Skeletal muscle satellite cell (primary cell): ENCODE measurements around the gene SYNE2.
A peak's percentile ranks its signal among the peaks of the same experiment; 100 is the strongest.

Experiments used
- H3K27me3 ChIP-seq: 2 replicates; pipeline ENCODE4 v1.7.0; 2013; ENCODE audit warnings: low read length; ENCODE audit not compliant: control insufficient read depth, insufficient read depth
- H3K36me3 ChIP-seq: 2 replicates; pipeline ENCODE4 v1.7.0; 2013; ENCODE audit warnings: mild to moderate bottlenecking, control low read depth, low read length; ENCODE audit not compliant: insufficient read depth
- H3K4me1 ChIP-seq: 2 replicates; pipeline ENCODE4 v1.7.0; 2013; ENCODE audit warnings: low read length; ENCODE audit not compliant: control insufficient read depth, insufficient read depth
- H3K4me2 ChIP-seq: 2 replicates; pipeline ENCODE4 v1.7.0; 2013; ENCODE audit warnings: mild to moderate bottlenecking, low read length
- H3K4me3 ChIP-seq: 2 replicates; pipeline ENCODE4 v1.7.0; 2013; ENCODE audit warnings: low read length
- H3K9ac ChIP-seq: 2 replicates; pipeline ENCODE4 v1.7.0; 2013; ENCODE audit warnings: mild to moderate bottlenecking, low read depth, low read length, moderate library complexity
- H3K9me3 ChIP-seq: replicated peaks from 2 replicates; pipeline ENCODE4 v1.7.0; 2013; ENCODE audit warnings: mild to moderate bottlenecking, control low read depth, low read length

Gene SYNE2

DNA sequence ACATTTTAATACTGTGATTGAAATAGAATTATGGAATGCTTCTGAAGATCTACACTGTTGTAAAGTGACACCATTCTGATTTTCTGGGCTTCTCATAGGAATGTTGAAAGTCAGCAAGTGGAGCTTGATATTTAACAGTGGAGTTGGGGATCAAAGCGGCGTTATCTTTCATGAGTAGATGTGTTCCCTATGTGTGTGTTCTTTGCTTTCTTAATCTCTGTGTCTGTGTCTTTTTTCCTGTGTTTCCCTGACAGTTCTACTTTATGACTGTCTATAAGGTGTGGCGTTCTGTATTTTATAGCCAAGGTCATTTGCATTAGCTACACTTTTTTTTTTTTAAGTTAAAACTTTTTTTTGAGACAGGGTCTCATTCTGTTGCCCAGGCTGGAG, 24.7 kb downstream of the SYNE2 start:
- Histone ChIP-seq H3K4me1 (peaks cover 29% of the 10 kb centered on the region), H3K27me3 (no peaks in the 10 kb centered on the region), H3K9ac (no peak overlapping the region), H3K4me2 (peak overlapping the region; percentile 32), H3K4me3 (no peak overlapping the region), H3K36me3 (no peaks in the 10 kb centered on the region), H3K9me3 (no peaks in the 10 kb centered on the region)

DNA sequence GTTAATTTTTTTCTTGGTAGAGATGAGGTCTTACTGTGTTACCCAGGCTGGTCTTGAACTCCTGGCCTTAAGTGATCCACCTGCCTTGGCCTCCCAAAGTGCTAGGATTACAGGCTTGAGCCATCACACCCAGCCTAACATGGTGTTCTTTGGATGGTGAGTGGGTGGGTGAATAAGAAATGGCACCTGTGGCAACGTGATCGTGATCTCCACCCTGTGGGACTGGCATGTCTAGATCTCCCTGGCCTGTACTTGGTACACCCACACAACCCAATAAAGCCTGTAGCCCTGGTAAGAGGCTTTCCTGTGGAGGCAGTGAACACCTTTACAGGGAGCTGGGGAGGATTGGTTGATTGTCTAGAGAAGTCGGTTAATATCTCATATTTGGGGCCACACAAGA, 25.2 kb downstream of the SYNE2 start:
- H3K36me3 ChIP-seq = no peaks in the 10 kb centered on the region
- H3K4me1 ChIP-seq = peaks cover 29% of the 10 kb centered on the region
- no peak overlapping the region for H3K4me2 ChIP-seq
- no peaks in the 10 kb centered on the region for H3K27me3 ChIP-seq
- no peak overlapping the region for H3K9ac ChIP-seq
- no peaks in the 10 kb centered on the region for H3K9me3 ChIP-seq
- no peak overlapping the region for H3K4me3 ChIP-seq

DNA sequence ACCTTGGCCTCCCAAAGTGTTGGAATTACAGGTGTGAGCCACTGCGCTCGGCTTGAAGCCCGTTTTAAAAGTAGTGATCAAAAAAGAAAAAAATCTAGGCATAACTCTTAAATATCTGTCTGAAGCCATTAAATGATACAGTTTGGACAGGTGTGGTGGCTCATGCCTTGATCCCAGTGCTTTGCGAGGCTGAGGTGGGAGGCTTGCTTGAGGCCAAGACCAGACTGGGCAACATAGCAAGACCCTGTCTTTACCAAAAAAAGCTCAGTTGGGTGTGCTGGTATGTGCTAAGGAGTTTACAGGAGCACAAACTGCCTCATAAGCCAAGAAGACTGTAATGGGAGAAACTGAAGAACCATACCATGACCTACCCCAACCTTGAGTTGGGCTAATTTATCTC, 26.0 kb downstream of the SYNE2 start:
- Histone ChIP-seq H3K36me3 (no peaks in the 10 kb centered on the region), H3K9ac (no peak overlapping the region), H3K4me2 (no peak overlapping the region), H3K4me3 (no peak overlapping the region), H3K9me3 (no peaks in the 10 kb centered on the region), H3K27me3 (no peaks in the 10 kb centered on the region), H3K4me1 (peaks cover 29% of the 10 kb centered on the region)

DNA sequence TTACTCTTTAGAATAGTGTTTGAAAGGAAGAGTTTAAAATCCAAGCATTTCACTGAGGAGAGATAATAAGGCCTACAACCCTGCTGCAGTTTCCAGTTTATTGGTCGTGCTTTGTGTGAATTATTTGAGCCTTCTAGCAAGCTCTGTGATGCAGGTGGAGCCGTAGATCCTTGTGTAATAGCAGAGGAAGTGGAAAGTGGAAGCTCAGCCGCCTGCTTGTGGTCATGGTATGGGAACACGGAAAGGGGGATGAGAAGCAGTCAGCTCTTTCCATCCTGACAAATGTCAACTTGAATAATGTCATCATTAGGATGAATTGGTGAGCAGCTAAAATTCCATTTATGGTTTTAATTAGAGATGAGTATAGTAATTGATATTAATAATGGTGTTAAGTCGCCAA, 29.1 kb downstream of the SYNE2 start:
- no peak overlapping the region for H3K9ac ChIP-seq
- H3K9me3 ChIP-seq = no peaks in the 10 kb centered on the region
- no peaks in the 10 kb centered on the region for H3K27me3 ChIP-seq
- H3K4me3 ChIP-seq = no peak overlapping the region
- H3K4me2 ChIP-seq = no peak overlapping the region
- H3K36me3 ChIP-seq = no peaks in the 10 kb centered on the region
- peaks cover 11% of the 10 kb centered on the region for H3K4me1 ChIP-seq

DNA sequence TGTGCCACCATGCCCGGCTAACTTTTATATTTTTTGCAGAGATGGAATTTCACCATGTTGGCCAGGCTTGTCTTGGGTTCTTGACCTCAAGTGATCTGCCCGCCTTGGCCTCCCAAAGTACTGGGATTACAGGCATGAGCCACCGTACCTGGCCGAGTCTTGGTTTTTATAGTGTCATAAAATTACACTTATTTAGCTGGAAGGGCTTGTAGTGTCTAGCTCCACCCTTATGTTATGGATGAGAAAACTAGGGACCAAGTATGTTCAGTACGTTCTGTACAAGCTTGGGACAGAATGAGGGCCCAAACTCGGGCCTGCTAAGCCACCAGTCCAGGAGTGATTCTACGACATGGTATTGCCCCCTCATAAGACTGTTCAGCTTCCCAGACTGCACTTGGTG, 35.1 kb downstream of the SYNE2 start:
- Histone ChIP-seq H3K4me3 (no peak overlapping the region), H3K4me2 (no peak overlapping the region), H3K36me3 (no peaks in the 10 kb centered on the region), H3K9ac (no peak overlapping the region), H3K27me3 (no peaks in the 10 kb centered on the region), H3K9me3 (no peaks in the 10 kb centered on the region), H3K4me1 (peaks cover 12% of the 10 kb centered on the region)

DNA sequence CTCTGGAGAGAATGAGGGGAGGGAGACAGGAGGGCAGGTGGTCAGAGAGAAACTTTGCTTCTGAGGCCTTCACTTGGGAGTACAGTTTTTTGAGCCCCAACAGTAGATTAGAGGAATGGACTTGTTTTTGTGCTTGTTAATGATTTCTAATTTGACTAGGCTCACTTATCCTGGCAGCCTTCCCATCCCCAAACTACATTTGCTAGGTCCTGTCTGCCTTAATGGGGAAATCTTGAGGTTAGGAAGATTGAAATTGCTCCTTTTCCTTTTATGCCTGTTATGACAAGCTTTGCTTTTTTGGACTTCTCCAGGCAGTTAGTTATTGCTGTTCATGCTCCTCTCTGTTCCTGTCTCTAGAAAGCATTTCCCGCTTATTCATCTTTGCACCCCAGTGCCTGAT, 37.7 kb downstream of the SYNE2 start:
- H3K9ac ChIP-seq = no peak overlapping the region
- no peaks in the 10 kb centered on the region for H3K9me3 ChIP-seq
- no peak overlapping the region for H3K4me2 ChIP-seq
- peaks cover 26% of the 10 kb centered on the region for H3K4me1 ChIP-seq
- no peaks in the 10 kb centered on the region for H3K36me3 ChIP-seq
- H3K4me3 ChIP-seq = no peak overlapping the region
- no peaks in the 10 kb centered on the region for H3K27me3 ChIP-seq

DNA sequence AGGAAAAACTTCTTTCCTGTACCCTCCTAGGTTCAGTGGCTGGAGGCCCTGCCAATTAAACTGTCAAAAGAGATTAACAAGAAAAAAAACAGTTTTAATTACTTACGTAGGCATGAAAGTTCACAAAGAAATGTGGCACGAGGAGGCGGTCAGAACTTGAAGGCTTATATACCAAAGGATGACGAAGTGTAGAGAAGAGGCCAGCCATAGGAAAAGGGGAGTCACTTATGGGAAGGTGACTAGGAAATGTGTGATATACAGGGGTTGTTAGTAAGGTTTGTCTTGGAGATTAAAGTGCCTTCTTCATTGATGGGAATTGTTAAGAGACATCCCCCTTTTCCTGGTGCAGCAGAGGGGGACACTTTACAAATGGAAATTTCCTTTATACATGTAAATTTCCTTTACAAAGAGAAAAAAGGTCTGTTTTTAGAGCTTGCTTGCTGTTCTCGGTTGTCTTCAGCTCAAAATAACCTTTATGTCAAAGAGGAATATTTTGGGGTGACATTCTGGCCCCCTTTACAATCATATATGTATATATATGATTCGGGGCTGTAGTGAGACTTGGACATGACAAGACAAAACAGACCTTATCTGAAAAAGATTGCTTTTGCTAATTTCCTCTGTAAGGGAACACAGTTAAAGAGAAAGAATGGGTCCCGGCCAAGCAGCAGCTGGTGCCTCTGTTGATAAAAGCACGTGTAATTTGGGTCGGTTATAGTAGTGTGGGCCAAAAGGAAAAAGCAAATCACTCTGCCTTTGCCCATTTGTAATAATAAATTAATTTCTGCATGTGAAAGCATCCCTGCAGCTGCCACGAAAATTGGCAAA, 38.6 kb downstream of the SYNE2 start:
- H3K4me1 ChIP-seq = peaks cover 32% of the 10 kb centered on the region
- H3K27me3 ChIP-seq = no peaks in the 10 kb centered on the region
- H3K4me2 ChIP-seq = peak overlapping the region; percentile 48

DNA sequence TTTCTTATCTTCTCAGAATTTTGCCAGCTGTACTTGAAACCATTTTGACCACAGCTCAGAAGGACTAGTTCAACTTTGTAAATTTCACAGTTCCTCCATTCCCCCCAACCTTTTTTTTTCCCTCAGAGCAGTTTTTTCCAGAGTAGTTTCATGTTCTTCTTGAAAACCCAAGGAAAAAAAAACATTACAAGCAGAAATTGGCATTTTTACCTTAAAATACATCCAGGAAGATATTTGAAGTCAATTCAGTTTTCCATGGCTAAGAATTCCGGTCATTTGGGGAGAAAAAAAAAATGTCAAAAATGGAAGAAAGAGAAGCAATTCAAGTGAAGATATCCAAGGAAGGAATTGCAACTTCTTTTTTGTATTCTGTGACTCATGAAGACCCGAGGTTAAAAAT, 39.5 kb downstream of the SYNE2 start:
- no peak overlapping the region for H3K9ac ChIP-seq
- no peaks in the 10 kb centered on the region for H3K27me3 ChIP-seq
- H3K9me3 ChIP-seq = no peaks in the 10 kb centered on the region
- H3K4me1 ChIP-seq = peaks cover 37% of the 10 kb centered on the region
- no peaks in the 10 kb centered on the region for H3K36me3 ChIP-seq
- H3K4me2 ChIP-seq = peak overlapping the region; percentile 48
- H3K4me3 ChIP-seq = no peak overlapping the region

More for the DNA sequence above, 38.6 kb downstream of the SYNE2 start:
- Histone ChIP-seq H3K4me3 (no peak overlapping the region), H3K36me3 (no peaks in the 10 kb centered on the region), H3K9ac (no peak overlapping the region), H3K9me3 (no peaks in the 10 kb centered on the region)

DNA sequence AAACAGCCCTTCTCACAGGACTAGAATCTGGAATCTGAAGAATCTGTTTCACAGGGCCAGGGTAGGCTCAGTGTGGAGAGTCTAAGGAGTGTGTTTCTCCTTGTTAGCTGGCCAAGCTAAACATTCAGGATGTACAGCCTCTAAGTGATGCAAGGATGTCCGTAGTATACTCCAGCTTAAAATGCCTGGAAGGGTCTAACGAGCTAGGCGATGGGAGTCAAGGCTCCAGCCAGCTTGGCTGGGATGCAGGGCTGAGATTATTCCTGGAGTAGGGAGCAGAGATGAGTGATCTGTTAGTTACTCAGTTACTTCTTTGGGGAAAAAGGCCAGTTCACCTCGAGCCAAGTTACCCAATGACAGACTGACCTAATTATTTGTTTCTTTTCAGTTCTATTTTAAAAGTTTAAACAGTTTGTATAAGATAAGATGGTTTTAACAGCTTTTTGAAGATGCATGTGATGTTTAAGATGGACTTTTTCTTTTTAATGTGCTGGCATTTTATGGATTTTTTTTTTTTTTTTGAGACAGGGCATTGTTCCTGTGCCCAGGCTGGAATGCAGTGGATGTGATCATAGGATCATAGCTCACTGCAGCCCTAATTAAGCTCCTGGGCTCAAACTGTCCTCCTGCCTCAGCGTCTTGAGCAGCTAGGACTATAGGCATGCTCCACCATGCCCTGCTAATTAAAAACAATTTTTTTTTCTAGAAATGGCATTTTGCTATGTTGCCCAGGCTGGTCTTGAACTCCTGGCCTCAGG, 41.1 kb downstream of the SYNE2 start:
- no peaks in the 10 kb centered on the region for H3K36me3 ChIP-seq
- H3K4me1 ChIP-seq = peaks cover 41% of the 10 kb centered on the region
- no peaks in the 10 kb centered on the region for H3K9me3 ChIP-seq
- no peak overlapping the region for H3K9ac ChIP-seq
- H3K4me2 ChIP-seq = peak overlapping the region; percentile 61
- H3K4me3 ChIP-seq = no peak overlapping the region
- no peaks in the 10 kb centered on the region for H3K27me3 ChIP-seq

DNA sequence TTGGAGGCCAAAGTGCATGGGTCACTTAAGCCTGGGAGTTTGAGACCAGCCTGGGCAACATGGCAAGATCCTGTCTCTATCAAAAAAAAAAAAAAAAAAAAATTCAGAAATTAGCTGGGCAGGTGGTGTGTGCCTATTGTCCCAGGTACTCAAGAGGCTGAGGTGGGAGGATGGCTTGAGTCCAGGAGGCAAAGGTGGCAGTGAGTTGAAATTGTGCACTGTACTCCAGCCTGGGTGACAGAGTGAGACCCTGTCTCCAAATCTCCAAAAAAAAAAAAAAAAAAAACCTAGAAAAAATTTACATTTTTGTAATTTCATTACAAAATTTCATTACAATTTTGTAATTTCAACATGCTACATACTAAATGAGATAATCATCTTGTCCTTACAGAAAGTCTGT, 42.7 kb downstream of the SYNE2 start:
- H3K9ac ChIP-seq = no peak overlapping the region
- H3K27me3 ChIP-seq = no peaks in the 10 kb centered on the region

DNA sequence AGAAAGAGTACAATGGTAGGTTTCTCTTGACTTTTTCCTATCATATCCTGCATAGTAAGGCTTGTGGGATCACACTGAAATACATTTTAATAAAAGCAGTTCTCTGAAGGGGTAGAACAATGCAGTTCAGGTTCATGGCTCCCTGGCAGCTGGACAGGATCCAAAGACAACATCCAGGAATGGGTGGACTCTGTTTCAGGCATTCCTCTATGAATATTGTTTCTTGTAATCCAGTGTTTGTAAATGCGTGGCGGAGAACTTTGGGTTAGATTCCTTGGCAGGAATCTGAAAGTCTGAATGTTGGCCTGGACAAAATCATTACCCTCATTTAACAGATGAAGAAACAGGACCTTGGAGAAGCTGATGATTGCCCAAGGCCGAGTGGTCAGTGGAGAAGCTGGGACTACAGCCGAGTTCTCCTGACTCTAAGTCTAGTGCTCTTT, 43.5 kb downstream of the SYNE2 start:
- H3K27me3 ChIP-seq = no peaks in the 10 kb centered on the region
- no peaks in the 10 kb centered on the region for H3K9me3 ChIP-seq
- H3K4me3 ChIP-seq = peak overlapping the region; percentile 0
- H3K4me2 ChIP-seq = peak overlapping the region; percentile 52
- peaks cover 39% of the 10 kb centered on the region for H3K4me1 ChIP-seq
- H3K9ac ChIP-seq = no peak overlapping the region
- no peaks in the 10 kb centered on the region for H3K36me3 ChIP-seq

More for the DNA sequence above, 42.7 kb downstream of the SYNE2 start:
- Histone ChIP-seq H3K4me1 (peaks cover 41% of the 10 kb centered on the region), H3K9me3 (no peaks in the 10 kb centered on the region), H3K4me2 (no peak overlapping the region), H3K4me3 (no peak overlapping the region), H3K36me3 (no peaks in the 10 kb centered on the region)
